ENCODE measurements around the gene MICB.

- TF ChIP-seq POLR2A (IDR thresholded peaks at IDR 0.05; ENCODE audit: low read length) = no peak
- no peak for TF ChIP-seq GATA1 (IDR thresholded peaks at IDR 0.05; ENCODE audit: low read depth, low read length)
These were observed 19.6 kb upstream of the MICB start for GRCh38 chr6:31478186-31478950.
